K562 (cell line): ENCODE measurements around the gene TSKS. TPM values are rescaled to one million over a fixed set of nuclear protein-coding genes. Genes with fewer than 3 reads are reported as not detected.

ENCODE experiments used
- ATAC-seq: fragments of 200-7000 bp; cut with Tn5 transposase; 3 replicates; pipeline ENCODE4 v1.9.1; 2020; ENCODE audit warnings: moderate library complexity
- BruUV-seq: library from RNA; stranded (reverse); fragments of 400-500 nt; replicated peaks from 2 replicates; lab custom pipeline; 2021; lab: Mats Ljungman, UMichigan
- CTCF ChIA-PET: fragments of 300-600 bp; formaldehyde crosslinking; extraction: SDS; loops from one replicate; lab custom pipeline; 2021; ENCODE audit warnings: low intra/inter-chr PET ratio; lab: Yijun Ruan, JAX
- POLR2A ChIA-PET: fragments of 300-600, 350-650 bp; sonication (Branson Sonifier 250); formaldehyde crosslinking; extraction: SDS; loops from one replicate; lab custom pipeline; 2021; ENCODE audit warnings: antibody characterized with exemption, inconsistent platforms; lab: Yijun Ruan, JAX
- DNase-seq, 4 experiments: peaks; one replicate each; pipeline versions ENCODE4 v3.0.0 to v3.0.0-alpha.2; 2011 to 2018; ENCODE audit warnings: low spot score in 3 of 4, mixed read lengths in 3 of 4; ENCODE audit errors: extremely low read depth in 1 of 4
- FAIRE-seq: peaks from 2 replicates; lab custom pipeline; 2011; peaks lifted over from hg19 to GRCh38; lab: Jason Lieb, UNC
- H2AFZ ChIP-seq: 2 replicates; pipeline ENCODE4 v1.6.0; 2011; ENCODE audit warnings: low read depth, low read length, control low read depth, inconsistent platforms
- H3K27ac ChIP-seq: fragments of 200-600 bp; 3 replicates; pipeline ENCODE4 v1.8.0; 2011; ENCODE audit warnings: low read depth, mild to moderate bottlenecking, control low read depth, inconsistent platforms, low read length, moderate library complexity, mixed read lengths; ENCODE audit errors: extremely low read depth
- H3K27me3 ChIP-seq, 2 experiments: fragments of 300-600 bp in 1 of 2; 2 replicates in 1 of 2; 3 replicates in 1 of 2; pipeline versions ENCODE4 v1.6.0 to v1.8.0; 2011; ENCODE audit warnings: inconsistent platforms in 2 of 2, low read length in 2 of 2, mild to moderate bottlenecking in 1 of 2, mixed read lengths in 1 of 2, moderate library complexity in 1 of 2; ENCODE audit not compliant: control insufficient read depth in 2 of 2, insufficient read depth in 2 of 2
- H3K36me3 ChIP-seq: fragments of 300-600 bp; 3 replicates; pipeline ENCODE4 v1.8.0; 2011; ENCODE audit warnings: mild to moderate bottlenecking, low read length, inconsistent platforms; ENCODE audit not compliant: control insufficient read depth, insufficient read depth
- H3K4me1 ChIP-seq, 2 experiments: fragments of 200-600 bp in 1 of 2; replicated peaks in 1 of 2; 2 replicates in 1 of 2; 3 replicates in 1 of 2; pipeline versions ENCODE4 v1.5.1 to v1.8.0; 2011; ENCODE audit warnings: inconsistent platforms in 2 of 2, low read length in 2 of 2, mild to moderate bottlenecking in 1 of 2, mixed read lengths in 1 of 2, moderate library complexity in 1 of 2; ENCODE audit not compliant: control insufficient read depth in 2 of 2, insufficient read depth in 2 of 2
- H3K4me2 ChIP-seq: 2 replicates; pipeline ENCODE4 v1.6.1; 2011; ENCODE audit warnings: low read length, control low read depth, inconsistent platforms, mixed read lengths; ENCODE audit not compliant: insufficient read depth
- H3K4me3 ChIP-seq: fragments of 200-600 bp; sonication (generic), shearing (Covaris generic); 2 replicates; pipeline ENCODE4 v1.5.1; 2016; ENCODE audit warnings: control low read depth, inconsistent platforms
- H3K79me2 ChIP-seq: fragments of 200-600 bp; 3 replicates; pipeline ENCODE4 v1.8.0; 2011; ENCODE audit warnings: low read length, inconsistent platforms; ENCODE audit not compliant: control insufficient read depth, insufficient read depth
- H3K9ac ChIP-seq, 2 experiments: 2 replicates each; pipeline versions ENCODE4 v1.6.0 to v1.6.1; 2011; ENCODE audit warnings: low read depth in 2 of 2, low read length in 2 of 2, control low read depth in 1 of 2, inconsistent platforms in 1 of 2, mild to moderate bottlenecking in 1 of 2, mixed read lengths in 1 of 2; ENCODE audit not compliant: insufficient read depth in 1 of 2
- H3K9me1 ChIP-seq: one replicate; pipeline ENCODE4 v1.6.0; 2011; ENCODE audit warnings: inconsistent platforms, mild to moderate bottlenecking, low read length, moderate library complexity; ENCODE audit not compliant: control insufficient read depth, insufficient read depth
- H3K9me3 ChIP-seq: replicated peaks from 2 replicates; pipeline ENCODE4 v1.5.1; 2011; ENCODE audit warnings: low read depth, low read length, inconsistent platforms; ENCODE audit not compliant: control insufficient read depth, insufficient read depth
- H4K20me1 ChIP-seq: replicated peaks from 2 replicates; pipeline ENCODE4 v1.6.1; 2011; ENCODE audit warnings: low read length, inconsistent platforms, mixed read lengths; ENCODE audit not compliant: control insufficient read depth, insufficient read depth
- ATF6 ChIP-seq: sonication (generic); formaldehyde crosslinking; IDR thresholded peaks from 2 replicates; pipeline ENCODE4 v1.4.0; 2020; ENCODE audit warnings: mild to moderate bottlenecking, missing genetic modification reagents
- EP300 ChIP-seq: IDR thresholded peaks from 2 replicates; pipeline ENCODE4 v1.6.1; 2012; ENCODE audit warnings: low read length, improper control_type of control experiment
- ETV5 ChIP-seq: sonication (generic); formaldehyde crosslinking; IDR thresholded peaks from 2 replicates; pipeline ENCODE4 v1.4.0; 2020; ENCODE audit warnings: low read depth, mild to moderate bottlenecking, missing genetic modification reagents
- FOXK2 ChIP-seq, 2 experiments: fragments of 450-650 bp; IDR thresholded peaks in 1 of 2; conservative IDR thresholded peaks in 1 of 2; 2 replicates each; pipeline ENCODE4 v1.6.1; 2016; ENCODE audit warnings: low read depth in 2 of 2, mild to moderate bottlenecking in 1 of 2
- HLTF ChIP-seq: fragments of 450-650 bp; IDR thresholded peaks from 2 replicates; pipeline ENCODE4 v1.6.1; 2016
- KLF1 ChIP-seq: fragments of 450-650 bp; IDR thresholded peaks from 2 replicates; pipeline ENCODE4 v1.6.1; 2016; ENCODE audit warnings: missing genetic modification characterization, missing compliant biosample characterization
- L3MBTL2 ChIP-seq: fragments of 450-650 bp; IDR thresholded peaks from 2 replicates; pipeline ENCODE4 v1.6.1; 2016; ENCODE audit warnings: mild to moderate bottlenecking, moderate library complexity
- LARP7 ChIP-seq: fragments of 450-650 bp; IDR thresholded peaks from 2 replicates; pipeline ENCODE4 v1.6.1; 2016
- OTX1 ChIP-seq: fragments of 450-650 bp; formaldehyde crosslinking; IDR thresholded peaks from 2 replicates; pipeline ENCODE4 v1.4.0; 2022; ENCODE audit warnings: mild to moderate bottlenecking
- PHF21A ChIP-seq: fragments of 450-650 bp; IDR thresholded peaks from 2 replicates; pipeline ENCODE4 v1.6.1; 2017; ENCODE audit warnings: low read depth, borderline replicate concordance
- PHF8 ChIP-seq: fragments of 200-600 bp; sonication (generic); IDR thresholded peaks from 2 replicates; pipeline ENCODE4 v1.6.1; 2012; ENCODE audit warnings: mixed run types, mild to moderate bottlenecking, inconsistent platforms, low read length, moderate library complexity, borderline replicate concordance
- POLR2B ChIP-seq: fragments of 450-650 bp; IDR thresholded peaks from 2 replicates; pipeline ENCODE4 v1.6.1; 2018; ENCODE audit warnings: low read depth; ENCODE audit not compliant: partially characterized antibody
- THRB ChIP-seq: fragments of 450-650 bp; formaldehyde crosslinking; conservative IDR thresholded peaks from 2 replicates; pipeline ENCODE4 v1.4.0; 2022; ENCODE audit warnings: mild to moderate bottlenecking, missing genetic modification characterization
- ZBTB2 ChIP-seq: fragments of 450-650 bp; IDR thresholded peaks from 2 replicates; pipeline ENCODE4 v1.6.1; 2016; ENCODE audit warnings: antibody characterized with exemption
- ZFP30 ChIP-seq: fragments of 250-450 bp; sonication (Bioruptor Pico); IDR thresholded peaks from 2 replicates; pipeline ENCODE4 v1.8.0; 2022; ENCODE audit warnings: moderate library complexity, mild to moderate bottlenecking, inconsistent platforms, borderline replicate concordance
- ZSCAN29 ChIP-seq: fragments of 450-650 bp; IDR thresholded peaks from 2 replicates; pipeline ENCODE4 v1.6.1; 2017
- WGBS: fragments of 100-300 bp; shearing (Covaris generic); methylation state at CpG from one replicate; pipeline ENCODE4 v1.1.6; 2016; ENCODE audit warnings: low coverage, mixed read lengths; ENCODE audit not compliant: insufficient coverage; ENCODE audit errors: missing lambda C conversion rate; 5-methylcytosine and 5-hydroxymethylcytosine counted together
- in situ Hi-C: fragments of 300-500 bp; cut with MboI; formaldehyde crosslinking; loops from 4 replicates; pipeline ENCODE4 v1.15.0; 2018; ENCODE audit warnings: inconsistent platforms, mixed read lengths
- intact Hi-C: fragments of 100-400 bp; cut with micrococcal nuclease; formaldehyde crosslinking; loops from 2 replicates; pipeline ENCODE4 v1.14.2; 2022
- polyA plus RNA-seq, 8 experiments: library from polyadenylated mRNA; depleted of rRNA in 4 of 8; stranded (reverse) in 5 of 8; unstranded in 3 of 8; fragments of >200 nt; fragmentation: Nextera tagmentation in 2 of 8; fragmentation: Illumina TruSeq in 1 of 8; extraction: Ambion mirVana in 2 of 8; extraction: Trizol in 1 of 8; gene quantifications; 2 replicates each; pipeline versions ENCODE4 v1.2.1 to v1.2.3, GENCODE V29; 2011 to 2014; ENCODE audit warnings: inconsistent platforms in 1 of 8, missing spikeins in 1 of 8
- total RNA-seq, 7 experiments: library from RNA; depleted of rRNA in 6 of 7; stranded (reverse); fragments of >200 nt in 6 of 7; fragmentation: Illumina TruSeq in 2 of 7; extraction: Trizol in 2 of 7; gene quantifications; 2 replicates each; pipeline versions ENCODE4 v1.2.1 to v1.2.3, GENCODE V29; 2011 to 2021; ENCODE audit warnings: low replicate concordance in 1 of 7

Gene TSKS
- total and polyA plus RNA-seq, 9 of the 15 experiments (the other 6 are each of a cell fraction or from before 2014, with no cell fraction given), result 0.14 to 4.5 (median 0.80) TPM

GRCh38 chr19:49712397-49712859 lies 50.7 kb downstream of the TSKS start:
- H3K9me3 ChIP-seq, result no peaks in the 10 kb centered on the region
- BruUV-seq, result no TSS peak
- no peaks in the 10 kb centered on the region for H3K79me2 ChIP-seq
- peak overlapping the region; percentile 93 for H2AFZ ChIP-seq
- intact Hi-C loops, result loop anchor here (10.0 kb wide), 1 partner anchor 162 kb away; the partner anchor contains the start of genes AKT1S1 and TBC1D17
- in situ Hi-C loops, result no loop called here
- H3K9ac ChIP-seq, result peak overlapping the region; percentile 31 to 83
- ChIA-PET CTCF (no interaction called here), POLR2A (no interaction called here)
- ATAC-seq (peak; percentile 91), DNase-seq (peak; percentile 95 to 97 (median 96)), FAIRE-seq (peak; percentile 97)
- H3K36me3 ChIP-seq, result no peaks in the 10 kb centered on the region
- peaks cover 19 to 33% of the 10 kb centered on the region in 2 experiments; a peak in 4 of 5 replicates for H3K4me1 ChIP-seq
- peak overlapping the region; percentile 88 for H3K4me2 ChIP-seq
- 23% methylated on average over 8 of the region's 20 CpGs for WGBS
- peak overlapping the region; percentile 34 for H3K4me3 ChIP-seq
- peak overlapping the region; percentile 50; the same call in 2 of the 3 replicates for H3K27ac ChIP-seq
- H4K20me1 ChIP-seq, result no peaks in the 10 kb centered on the region
- no peaks in the 10 kb centered on the region for H3K9me1 ChIP-seq
- H3K27me3 ChIP-seq, result no peaks in the 10 kb centered on the region
- peak; percentile 32; the same call in 1 of the 2 replicates for TF ChIP-seq PHF8
- peak; percentile 7; the same call in 1 of the 2 replicates for TF ChIP-seq EP300
- TF ChIP-seq ETV5 (CRISPR knock-in tag), result no peak; the same call in 1 of the 2 replicates
- TF ChIP-seq ATF6 (CRISPR knock-in tag), result no peak
- no peak for TF ChIP-seq L3MBTL2
- TF ChIP-seq KLF1 (tag), result peak; percentile 92
- peak; percentile 23 for TF ChIP-seq POLR2B
- TF ChIP-seq OTX1, result peak; percentile 81; the same call in 1 of the 2 replicates
- TF ChIP-seq ZFP30 (CRISPR knock-in tag), result no peak
- TF ChIP-seq ZSCAN29, result 0 out of 2 replicates have a peak, but pooled peaks have one; percentile 62
- peak; percentile 48 to 66; a peak in 2 of 4 replicates for TF ChIP-seq FOXK2 (conservative IDR thresholded peaks at IDR 0.05 in 1 of 2, IDR thresholded peaks at IDR 0.05 in 1 of 2; ENCODE audit: low read depth in 2 of 2)
- no peak; the same call in 1 of the 2 replicates for TF ChIP-seq PHF21A
- TF ChIP-seq THRB (CRISPR knock-in tag), result 0 out of 2 replicates have a peak, but pooled peaks have one; percentile 29
- TF ChIP-seq HLTF, result peak; percentile 93
- TF ChIP-seq LARP7, result peak; percentile 88; the same call in 1 of the 2 replicates
- TF ChIP-seq ZBTB2, result peak; percentile 39; the same call in 1 of the 2 replicates
